Memory B cell (primary cell): Measurements from ENCODE around the gene CREB1.

Source experiments
- ATAC-seq: fragments of 150-1000 bp; cut with Tn5 transposase; 2 replicates; pipeline ENCODE4 v1.10.0; 2021; ENCODE audit warnings: low read depth, mild to moderate bottlenecking, moderate library complexity
- DNase-seq, 2 donors: peaks; one replicate each; pipeline ENCODE4 v3.0.0; 2022; ENCODE audit warnings: low spot score in 2 of 2
- H3K27ac Mint-ChIP-seq: one replicate; pipeline ENCODE4 v1.8.0; 2022; ENCODE audit warnings: mild to moderate bottlenecking, moderate library complexity, mixed read lengths
- H3K27me3 Mint-ChIP-seq: one replicate; pipeline ENCODE4 v1.8.0; 2022; ENCODE audit warnings: mixed read lengths
- H3K36me3 Mint-ChIP-seq: one replicate; pipeline ENCODE4 v1.8.0; 2022; ENCODE audit warnings: mild to moderate bottlenecking, mixed read lengths
- H3K4me1 Mint-ChIP-seq: one replicate; pipeline ENCODE4 v1.8.0; 2022; ENCODE audit warnings: mixed read lengths
- H3K4me3 Mint-ChIP-seq: one replicate; pipeline ENCODE4 v1.8.0; 2022; ENCODE audit warnings: mild to moderate bottlenecking, moderate library complexity, mixed read lengths
- H3K9me3 Mint-ChIP-seq: one replicate; pipeline ENCODE4 v1.8.0; 2022; ENCODE audit warnings: mixed read lengths

Gene CREB1

DNA sequence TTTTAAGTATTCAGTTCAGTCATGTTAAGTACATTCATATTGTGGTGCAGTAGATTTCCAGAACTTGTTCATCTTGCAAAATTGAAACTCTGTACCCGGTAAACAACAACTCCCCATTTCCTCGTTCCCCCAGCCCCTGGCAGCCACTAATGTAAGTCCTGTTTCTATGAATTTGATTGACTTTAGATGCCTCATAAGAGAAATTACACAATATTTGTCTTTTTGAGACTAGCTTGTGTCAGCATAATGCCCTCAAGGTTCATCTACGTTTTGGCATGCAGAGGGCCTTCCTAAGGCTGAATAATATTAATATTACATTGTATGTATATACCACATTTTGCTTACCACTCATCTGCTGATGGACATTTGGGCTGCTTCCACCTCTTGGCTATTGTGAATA lies 64.5 kb downstream of the CREB1 start:
- H3K27ac Mint-ChIP-seq = peak overlapping the region; percentile 89

DNA sequence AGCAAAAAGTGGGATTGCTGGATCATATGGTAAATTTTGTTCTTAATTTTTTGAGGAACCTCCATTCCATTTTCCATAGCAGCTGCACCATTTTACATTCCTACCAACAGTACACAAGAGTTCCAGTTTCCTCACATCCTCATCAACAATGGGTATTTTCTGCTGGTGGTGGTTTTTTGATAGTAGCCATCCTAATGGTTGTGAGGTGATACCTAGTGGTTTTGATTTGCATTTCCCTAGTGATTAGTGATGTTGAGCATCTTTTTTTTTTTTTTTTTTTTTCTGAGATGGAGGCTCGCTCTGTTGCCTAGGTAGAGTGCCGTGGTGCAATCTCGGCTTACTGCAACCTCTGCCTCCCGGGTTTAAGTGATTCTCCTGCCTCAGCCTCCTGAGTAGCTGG lies 65.0 kb downstream of the CREB1 start:
- peaks cover 28% of the 10 kb centered on the region for H3K36me3 Mint-ChIP-seq

More for the DNA sequence above, 64.5 kb downstream of the CREB1 start:
- peaks cover 3% of the 10 kb centered on the region for H3K9me3 Mint-ChIP-seq
- H3K4me3 Mint-ChIP-seq = no peak overlapping the region
- H3K4me1 Mint-ChIP-seq = peaks cover 8% of the 10 kb centered on the region
- DNase-seq (no peak), ATAC-seq (no peak)
- no peaks in the 10 kb centered on the region for H3K27me3 Mint-ChIP-seq
- peaks cover 32% of the 10 kb centered on the region for H3K36me3 Mint-ChIP-seq

DNA sequence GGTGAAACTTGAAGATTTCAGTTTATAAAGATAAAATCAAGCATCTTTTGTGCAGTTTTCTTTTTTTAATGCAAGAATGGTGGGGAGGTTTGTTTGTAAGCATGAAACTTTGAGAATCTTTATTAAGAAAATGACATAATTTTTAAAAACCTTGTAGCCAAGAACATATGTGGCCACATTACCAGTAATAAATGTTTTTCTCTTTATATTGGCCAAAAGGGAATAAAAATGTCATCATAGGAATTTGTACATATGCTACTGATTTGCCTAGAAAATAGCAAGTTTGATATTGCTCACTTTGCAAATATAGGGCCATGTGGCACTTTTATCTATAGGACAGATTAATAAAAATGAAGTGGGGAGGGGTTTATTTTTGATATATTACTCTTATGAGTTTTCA lies 69.9 kb downstream of the CREB1 start:
- peaks cover 14% of the 10 kb centered on the region for H3K4me1 Mint-ChIP-seq
- no peak overlapping the region for H3K4me3 Mint-ChIP-seq
- no peaks in the 10 kb centered on the region for H3K9me3 Mint-ChIP-seq
- H3K27ac Mint-ChIP-seq = no peak overlapping the region
- no peak for ATAC-seq
- peaks cover 11% of the 10 kb centered on the region for H3K36me3 Mint-ChIP-seq
- H3K27me3 Mint-ChIP-seq = no peaks in the 10 kb centered on the region
- no peak for DNase-seq

More for the DNA sequence above, 65.0 kb downstream of the CREB1 start:
- Mint-ChIP-seq H3K27me3 (no peaks in the 10 kb centered on the region), H3K9me3 (peaks cover 3% of the 10 kb centered on the region), H3K4me1 (peaks cover 8% of the 10 kb centered on the region), H3K4me3 (no peak overlapping the region), H3K27ac (peak overlapping the region; percentile 89)
- ATAC-seq (peak; percentile 82), DNase-seq (no peak)

DNA sequence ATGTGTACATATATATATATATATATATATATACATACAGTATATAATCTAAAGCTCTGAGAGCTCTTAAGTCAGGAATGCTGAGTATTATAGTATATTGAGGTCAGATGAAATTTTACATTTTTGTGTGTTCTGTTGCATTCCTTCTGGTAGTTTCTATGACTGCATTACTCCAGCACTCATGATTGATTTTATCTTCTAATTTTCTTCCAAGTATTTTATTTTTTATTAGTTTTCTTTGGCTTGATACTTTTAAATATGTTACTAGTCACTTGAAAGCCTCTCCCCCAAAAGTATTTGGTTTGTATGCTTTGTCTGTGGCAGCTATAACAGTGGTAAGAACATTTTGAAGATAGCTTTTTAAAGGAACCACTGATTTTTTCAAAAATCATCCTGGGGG lies 70.5 kb downstream of the CREB1 start:
- H3K27ac Mint-ChIP-seq = peak overlapping the region; percentile 45

DNA sequence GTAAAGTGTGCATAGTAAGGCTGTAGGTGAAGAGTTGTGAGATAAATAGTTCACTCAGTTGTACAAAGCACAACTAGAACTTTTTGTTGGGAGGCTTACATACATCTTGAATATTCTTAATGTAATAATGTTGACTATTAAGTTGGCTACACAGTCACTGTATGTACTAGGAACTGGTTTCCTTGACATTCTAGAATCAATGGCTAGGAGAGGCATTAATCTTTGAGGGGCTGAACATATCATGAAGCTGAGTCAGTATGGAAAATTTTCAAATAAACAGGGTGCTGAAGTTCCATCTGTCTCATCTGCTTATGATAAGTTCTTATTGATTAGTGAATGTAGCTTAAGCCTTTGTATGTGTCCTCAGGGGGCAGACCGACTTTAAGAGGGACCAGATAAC lies 72.0 kb downstream of the CREB1 start:
- peak overlapping the region; percentile 82 for H3K27ac Mint-ChIP-seq
- peaks cover 18% of the 10 kb centered on the region for H3K4me1 Mint-ChIP-seq
- H3K27me3 Mint-ChIP-seq = no peaks in the 10 kb centered on the region
- H3K9me3 Mint-ChIP-seq = no peaks in the 10 kb centered on the region
- H3K36me3 Mint-ChIP-seq = peaks cover 15% of the 10 kb centered on the region
- no peak overlapping the region for H3K4me3 Mint-ChIP-seq
- DNase-seq (no peak), ATAC-seq (no peak)

More for the DNA sequence above, 70.5 kb downstream of the CREB1 start:
- no peaks in the 10 kb centered on the region for H3K9me3 Mint-ChIP-seq
- no peaks in the 10 kb centered on the region for H3K27me3 Mint-ChIP-seq
- H3K4me1 Mint-ChIP-seq = peaks cover 18% of the 10 kb centered on the region
- DNase-seq = no peak
- H3K4me3 Mint-ChIP-seq = no peak overlapping the region
- H3K36me3 Mint-ChIP-seq = peaks cover 14% of the 10 kb centered on the region
- ATAC-seq = no peak

DNA sequence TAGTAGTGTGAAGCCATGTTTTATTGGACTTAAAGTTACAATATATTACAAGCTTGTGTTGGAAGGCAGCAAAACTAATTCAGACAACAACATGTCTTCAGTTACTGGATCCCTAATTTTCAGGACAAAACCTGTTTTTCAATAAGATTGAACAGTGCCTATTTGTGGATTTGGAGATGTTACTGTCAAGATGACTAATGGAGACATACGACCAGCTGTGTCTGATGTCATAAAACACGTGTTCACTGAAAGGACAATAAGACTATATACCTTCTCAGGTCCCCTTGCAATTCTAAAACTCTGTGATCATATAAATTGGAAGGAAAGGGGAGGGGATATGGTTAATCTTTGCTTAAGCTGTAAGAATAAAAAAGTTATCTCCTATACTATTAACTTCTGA lies 73.7 kb downstream of the CREB1 start:
- no peaks in the 10 kb centered on the region for H3K9me3 Mint-ChIP-seq
- H3K4me1 Mint-ChIP-seq = peaks cover 22% of the 10 kb centered on the region
- peak overlapping the region; percentile 82 for H3K27ac Mint-ChIP-seq
- H3K4me3 Mint-ChIP-seq = no peak overlapping the region
- H3K36me3 Mint-ChIP-seq = peaks cover 20% of the 10 kb centered on the region
- no peak for ATAC-seq
- no peak for DNase-seq
- H3K27me3 Mint-ChIP-seq = no peaks in the 10 kb centered on the region

DNA sequence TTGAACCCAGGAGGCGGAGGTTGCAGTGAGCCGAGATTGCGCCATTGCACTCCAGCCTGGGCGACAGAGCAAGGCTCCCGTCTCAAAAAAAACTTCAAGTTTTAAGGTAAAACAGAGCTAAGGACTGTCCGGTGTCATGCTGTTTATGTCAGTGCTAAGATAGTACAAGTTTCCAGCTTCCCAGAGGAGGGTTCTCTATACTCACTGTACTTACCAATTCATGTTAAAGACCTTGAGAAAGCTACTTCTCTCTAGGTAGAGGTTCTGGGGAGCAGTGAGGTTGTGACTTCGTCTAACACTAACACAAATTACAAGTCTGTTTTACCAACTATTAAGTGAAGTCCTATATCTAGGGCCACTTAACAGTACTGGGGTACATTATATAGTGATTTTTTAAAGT lies 76.6 kb downstream of the CREB1 start:
- no peak for DNase-seq
- peaks cover 24% of the 10 kb centered on the region for H3K36me3 Mint-ChIP-seq

DNA sequence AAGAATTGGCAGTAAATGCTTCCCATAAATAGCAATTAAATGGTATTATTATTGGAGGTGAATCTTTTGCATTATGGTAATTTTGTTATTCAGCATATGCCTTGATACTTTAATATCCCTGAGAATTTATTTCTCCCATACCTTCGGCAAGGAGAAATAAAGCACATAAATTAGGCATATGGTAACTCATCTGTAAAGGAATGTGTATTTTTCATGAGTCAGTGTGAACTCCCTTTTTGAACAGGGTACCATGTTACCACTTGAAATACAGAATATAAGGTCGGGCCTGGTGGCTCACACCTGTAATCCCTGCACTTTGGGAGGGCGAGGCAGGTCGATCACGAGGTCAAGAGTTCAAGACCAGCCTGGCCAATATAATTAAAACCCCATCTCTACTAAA lies 77.1 kb downstream of the CREB1 start:
- ATAC-seq (no peak), DNase-seq (no peak)
- H3K4me1 Mint-ChIP-seq = peaks cover 19% of the 10 kb centered on the region
- H3K9me3 Mint-ChIP-seq = no peaks in the 10 kb centered on the region
- no peak overlapping the region for H3K27ac Mint-ChIP-seq
- peaks cover 21% of the 10 kb centered on the region for H3K36me3 Mint-ChIP-seq
- H3K4me3 Mint-ChIP-seq = no peak overlapping the region
- H3K27me3 Mint-ChIP-seq = no peaks in the 10 kb centered on the region

More for the DNA sequence above, 76.6 kb downstream of the CREB1 start:
- H3K27me3 Mint-ChIP-seq = no peaks in the 10 kb centered on the region
- peaks cover 22% of the 10 kb centered on the region for H3K4me1 Mint-ChIP-seq
- ATAC-seq = no peak
- H3K27ac Mint-ChIP-seq = peak overlapping the region; percentile 82
- no peaks in the 10 kb centered on the region for H3K9me3 Mint-ChIP-seq
- no peak overlapping the region for H3K4me3 Mint-ChIP-seq

DNA sequence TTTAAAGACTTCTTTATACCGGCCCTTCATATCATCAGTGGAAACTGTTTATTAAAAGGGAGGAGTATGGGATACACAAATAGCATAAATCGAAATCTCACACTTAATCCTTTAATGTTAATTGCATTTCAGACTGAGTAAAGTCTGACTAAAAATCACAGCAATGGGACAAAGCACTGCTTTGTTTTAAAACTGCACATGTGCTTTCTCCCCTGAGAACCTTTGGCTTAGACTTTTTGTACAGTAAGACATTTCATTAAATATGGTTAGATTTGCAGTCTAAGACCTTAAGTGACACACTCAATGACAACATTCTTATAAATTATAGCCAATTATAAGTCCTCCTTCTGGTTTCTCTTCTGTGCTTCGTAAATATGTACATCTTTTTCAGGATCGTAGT lies 83.0 kb downstream of the CREB1 start:
- no peak for ATAC-seq
- Mint-ChIP-seq H3K36me3 (peaks cover 28% of the 10 kb centered on the region), H3K27me3 (no peaks in the 10 kb centered on the region), H3K4me1 (peaks cover 13% of the 10 kb centered on the region), H3K4me3 (no peak overlapping the region), H3K9me3 (no peaks in the 10 kb centered on the region), H3K27ac (no peak overlapping the region)
- no peak for DNase-seq

DNA sequence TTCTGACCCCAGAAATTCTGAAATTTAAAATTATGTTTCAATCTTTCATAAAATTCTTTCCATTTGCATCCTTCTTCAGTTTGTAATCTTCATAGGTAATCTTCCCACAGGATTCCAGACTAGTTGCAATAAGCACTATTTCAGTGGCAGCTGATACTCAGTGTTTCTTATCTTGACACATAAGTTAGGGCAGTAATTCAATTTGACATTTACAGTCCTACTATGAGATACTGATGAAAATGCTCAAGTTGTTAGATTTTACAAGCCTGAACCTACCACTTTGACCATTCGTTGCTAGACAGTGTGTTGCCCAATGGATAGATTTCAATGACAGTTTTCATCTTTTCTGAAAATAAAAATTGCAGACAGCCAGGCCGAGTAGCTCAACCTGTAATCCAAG lies 85.1 kb downstream of the CREB1 start:
- Mint-ChIP-seq H3K27ac (no peak overlapping the region), H3K9me3 (no peaks in the 10 kb centered on the region), H3K4me1 (peaks cover 18% of the 10 kb centered on the region), H3K4me3 (no peak overlapping the region), H3K27me3 (no peaks in the 10 kb centered on the region), H3K36me3 (peaks cover 22% of the 10 kb centered on the region)
- DNase-seq (no peak), ATAC-seq (no peak)

DNA sequence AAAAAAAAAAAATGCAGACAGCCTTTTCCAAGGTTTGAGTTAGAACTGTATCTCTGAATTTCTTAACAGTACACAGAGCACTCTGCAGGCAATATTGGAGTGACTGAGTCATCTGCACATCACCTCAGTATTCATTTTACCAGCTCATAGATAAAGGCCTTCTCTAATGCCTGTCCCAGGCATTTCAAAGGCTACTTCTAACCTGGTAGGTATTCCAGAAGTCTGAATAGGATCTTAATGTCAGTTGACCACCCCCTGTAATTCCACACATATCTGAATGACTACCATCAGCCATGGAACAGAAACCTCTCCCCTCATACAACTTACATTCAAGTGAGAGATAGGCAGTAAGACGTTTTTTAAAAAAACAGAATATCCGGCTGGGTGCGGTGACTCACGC lies 86.4 kb downstream of the CREB1 start:
- H3K36me3 Mint-ChIP-seq = peaks cover 22% of the 10 kb centered on the region
- H3K27ac Mint-ChIP-seq = no peak overlapping the region
- peaks cover 22% of the 10 kb centered on the region for H3K4me1 Mint-ChIP-seq

DNA sequence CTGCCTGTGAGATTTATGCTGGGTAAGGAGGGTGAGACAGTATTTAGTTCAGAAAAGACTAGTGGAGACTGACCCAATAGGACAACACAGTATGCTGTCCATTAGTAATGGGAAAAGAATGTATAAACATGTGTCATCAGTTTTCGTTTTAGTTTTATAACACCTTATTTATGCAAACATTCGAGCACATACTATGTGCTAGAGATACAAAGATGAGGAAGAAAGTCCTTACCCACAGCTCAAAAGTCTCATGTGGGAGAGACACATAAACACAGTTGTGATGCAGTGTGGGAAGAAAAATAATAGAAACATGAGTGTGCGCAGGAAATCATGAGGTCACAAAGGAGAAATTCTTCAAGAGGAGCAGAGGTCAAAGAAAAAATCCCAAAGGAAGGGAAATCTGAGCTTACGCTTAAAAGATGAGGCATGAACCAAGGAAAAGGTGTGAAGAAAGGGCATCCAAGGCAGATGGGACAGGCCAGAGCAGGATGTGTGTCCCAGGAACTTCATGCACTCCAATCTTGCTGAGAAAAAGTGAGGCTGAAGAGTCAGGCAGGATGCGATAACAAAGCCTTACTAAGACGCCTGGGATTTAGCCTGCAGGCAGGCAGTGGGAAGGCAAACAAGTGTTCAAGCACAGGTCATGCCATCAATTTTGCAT lies 87.4 kb downstream of the CREB1 start:
- H3K9me3 Mint-ChIP-seq = no peaks in the 10 kb centered on the region
- H3K27ac Mint-ChIP-seq = peak overlapping the region; percentile 85
- peaks cover 29% of the 10 kb centered on the region for H3K36me3 Mint-ChIP-seq
- ATAC-seq (no peak), DNase-seq (no peak)
- H3K4me1 Mint-ChIP-seq = peaks cover 29% of the 10 kb centered on the region
- no peaks in the 10 kb centered on the region for H3K27me3 Mint-ChIP-seq
- no peak overlapping the region for H3K4me3 Mint-ChIP-seq

More for the DNA sequence above, 86.4 kb downstream of the CREB1 start:
- no peaks in the 10 kb centered on the region for H3K9me3 Mint-ChIP-seq
- ATAC-seq (no peak), DNase-seq (no peak)
- no peaks in the 10 kb centered on the region for H3K27me3 Mint-ChIP-seq
- H3K4me3 Mint-ChIP-seq = no peak overlapping the region

DNA sequence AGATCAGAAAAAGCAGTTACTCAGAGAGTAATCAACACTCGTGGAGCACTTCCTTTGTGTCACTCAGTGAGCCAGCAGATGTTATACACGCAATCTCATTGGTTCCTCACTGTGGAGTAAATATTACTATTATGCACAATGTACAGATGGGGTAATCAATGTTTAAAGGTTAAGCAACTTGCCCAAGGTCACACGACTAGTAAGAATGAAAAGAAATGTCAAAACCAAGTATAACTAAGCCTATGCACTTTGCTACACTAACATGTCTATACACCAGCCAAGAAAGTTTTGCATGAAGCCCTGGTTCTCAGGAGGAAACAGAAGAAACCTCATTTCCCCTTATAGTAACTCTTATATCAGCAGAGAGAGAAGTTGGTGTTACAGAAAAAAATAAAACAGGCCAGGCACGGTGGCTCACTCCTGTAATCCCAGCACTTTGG lies 90.0 kb downstream of the CREB1 start:
- Mint-ChIP-seq H3K4me1 (peaks cover 42% of the 10 kb centered on the region), H3K27ac (peak overlapping the region; percentile 84), H3K4me3 (peak overlapping the region; percentile 69), H3K36me3 (peaks cover 25% of the 10 kb centered on the region), H3K27me3 (no peaks in the 10 kb centered on the region), H3K9me3 (no peaks in the 10 kb centered on the region)
- ATAC-seq (peak; percentile 76), DNase-seq (peak in 1 of 2 donors; percentile 50)

DNA sequence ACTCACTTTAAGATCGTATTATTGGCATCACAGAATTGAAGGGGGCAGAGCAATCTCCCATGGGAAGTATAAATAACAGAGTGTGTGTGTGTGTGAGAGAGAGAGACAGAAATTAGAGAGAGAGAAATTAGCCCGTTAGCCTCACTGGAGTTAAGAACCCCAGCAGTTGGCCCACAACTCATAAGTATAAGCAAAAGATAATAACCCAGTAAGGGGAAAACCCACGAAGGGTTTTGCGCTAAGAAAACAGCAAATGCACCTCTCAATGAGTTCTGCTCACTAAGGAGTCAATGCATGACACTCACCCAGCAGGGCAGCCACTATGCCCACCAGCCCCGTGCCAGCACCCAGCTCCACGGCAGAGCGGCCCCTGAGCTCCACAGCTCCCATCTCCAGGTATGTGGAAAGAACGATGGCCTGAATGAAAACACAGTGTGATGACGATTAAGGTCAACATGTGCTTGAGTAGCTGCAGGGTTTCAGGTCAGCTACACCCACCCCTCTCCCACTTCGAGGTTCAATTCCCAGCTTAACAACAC lies 91.8 kb downstream of the CREB1 start:
- DNase-seq (no peak), ATAC-seq (no peak)
- Mint-ChIP-seq H3K4me3 (peak overlapping the region; percentile 42), H3K9me3 (no peaks in the 10 kb centered on the region), H3K4me1 (peaks cover 42% of the 10 kb centered on the region), H3K36me3 (peaks cover 21% of the 10 kb centered on the region), H3K27ac (peak overlapping the region; percentile 84), H3K27me3 (no peaks in the 10 kb centered on the region)
